KMS-11 (cell line): ENCODE measurements around the gene GLTP.

Experiments used
- H2AFZ ChIP-seq: fragments of 200-600 bp; sonication (generic); 2 replicates; pipeline ENCODE4 v1.6.1; 2016; ENCODE audit warnings: antibody characterized with exemption, mixed run types, low read depth
- H3K27ac ChIP-seq: fragments of 200-600 bp; sonication (generic); 2 replicates; pipeline ENCODE4 v1.6.1; 2016; ENCODE audit warnings: mild to moderate bottlenecking, mixed run types
- H3K27me3 ChIP-seq: fragments of 200-600 bp; sonication (generic); 2 replicates; pipeline ENCODE4 v1.6.1; 2017; ENCODE audit warnings: mild to moderate bottlenecking, low read depth, mixed run types, moderate library complexity; ENCODE audit not compliant: insufficient read depth
- H3K36me3 ChIP-seq: fragments of 200-600 bp; sonication (generic); 2 replicates; pipeline ENCODE4 v1.6.1; 2017; ENCODE audit warnings: mild to moderate bottlenecking, mixed run types; ENCODE audit not compliant: insufficient read depth
- H3K4me1 ChIP-seq: fragments of 200-600 bp; sonication (generic); 2 replicates; pipeline ENCODE4 v1.6.1; 2016; ENCODE audit warnings: mild to moderate bottlenecking, low read depth, mixed run types; ENCODE audit not compliant: poor library complexity, severe bottlenecking
- H3K4me2 ChIP-seq: fragments of 200-600 bp; sonication (generic); 2 replicates; pipeline ENCODE4 v1.7.0; 2016; ENCODE audit warnings: mild to moderate bottlenecking, mixed run types
- H3K4me3 ChIP-seq: fragments of 200-600 bp; sonication (generic); IDR thresholded peaks from 2 replicates; pipeline ENCODE4 v1.6.1; 2017; ENCODE audit warnings: low read depth, low read length, mixed read lengths; ENCODE audit not compliant: insufficient read depth
- H3K79me2 ChIP-seq: fragments of 200-600 bp; sonication (generic); 2 replicates; pipeline ENCODE4 v1.6.1; 2016; ENCODE audit warnings: low read depth, mixed run types; ENCODE audit not compliant: insufficient read depth
- H3K9ac ChIP-seq: fragments of 200-600 bp; sonication (generic); 2 replicates; pipeline ENCODE4 v1.6.1; 2016; ENCODE audit warnings: mild to moderate bottlenecking, mixed run types
- H4K20me1 ChIP-seq: fragments of 200-600 bp; sonication (generic); 2 replicates; pipeline ENCODE4 v1.6.1; 2016; ENCODE audit warnings: mild to moderate bottlenecking, mixed run types; ENCODE audit not compliant: insufficient read depth
- CTCF ChIP-seq: fragments of 200-600 bp; sonication (generic); conservative IDR thresholded peaks from 2 replicates; pipeline ENCODE4 v1.6.1; 2017; ENCODE audit warnings: low read depth, mild to moderate bottlenecking, antibody characterized with exemption, low read length, moderate library complexity, mixed read lengths

Gene GLTP

GRCh38 chr12:109916045-109916444 lies 35.7 kb upstream of the GLTP start:
- no peak overlapping the region for H3K4me3 ChIP-seq
- H3K9ac ChIP-seq = no peak overlapping the region
- H3K4me2 ChIP-seq = no peak overlapping the region
- no peaks in the 10 kb centered on the region for H3K4me1 ChIP-seq
- no peak overlapping the region for H2AFZ ChIP-seq
- H4K20me1 ChIP-seq = no peaks in the 10 kb centered on the region
- H3K27me3 ChIP-seq = no peaks in the 10 kb centered on the region
- no peaks in the 10 kb centered on the region for H3K79me2 ChIP-seq
- H3K27ac ChIP-seq = no peak overlapping the region
- no peaks in the 10 kb centered on the region for H3K36me3 ChIP-seq
- no peak for TF ChIP-seq CTCF

- no peaks in the 10 kb centered on the region for H3K36me3 ChIP-seq
Observed at GRCh38 chr12:109915171-109916040, 35.1 kb upstream of the GLTP start.

DNA sequence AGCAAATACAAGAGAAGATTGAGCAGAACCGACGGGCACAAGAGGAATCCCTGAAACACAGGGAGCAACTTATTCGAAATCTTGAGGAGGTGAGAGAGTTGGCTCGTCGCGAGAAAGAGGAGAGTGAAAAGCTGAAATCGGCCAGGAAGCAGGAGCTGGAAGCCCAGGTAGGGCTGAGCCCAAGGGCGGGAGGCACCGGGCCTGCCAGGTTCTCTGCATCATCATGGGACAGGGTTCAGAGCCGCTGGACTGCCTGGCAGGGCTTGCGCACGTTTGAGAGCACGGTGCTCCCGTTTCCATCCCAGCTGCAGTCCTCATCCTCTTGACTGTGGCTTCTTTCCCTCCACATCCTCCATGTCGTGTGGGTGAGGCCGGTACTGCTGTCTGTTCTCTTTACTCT lies 34.1 kb upstream of the GLTP start:
- no peak for TF ChIP-seq CTCF
- no peaks in the 10 kb centered on the region for H3K4me1 ChIP-seq
- no peak overlapping the region for H3K9ac ChIP-seq
- no peaks in the 10 kb centered on the region for H3K36me3 ChIP-seq
- no peak overlapping the region for H3K4me3 ChIP-seq
- no peak overlapping the region for H2AFZ ChIP-seq
- no peaks in the 10 kb centered on the region for H3K79me2 ChIP-seq
- H4K20me1 ChIP-seq = no peaks in the 10 kb centered on the region
- H3K4me2 ChIP-seq = no peak overlapping the region
- H3K27me3 ChIP-seq = no peaks in the 10 kb centered on the region
- H3K27ac ChIP-seq = no peak overlapping the region

More at GRCh38 chr12:109915171-109916040, 35.1 kb upstream of the GLTP start:
- H3K27me3 ChIP-seq = no peaks in the 10 kb centered on the region
- no peaks in the 10 kb centered on the region for H4K20me1 ChIP-seq
- no peak overlapping the region for H3K4me2 ChIP-seq
- no peak overlapping the region for H2AFZ ChIP-seq
- H3K27ac ChIP-seq = no peak overlapping the region
- H3K79me2 ChIP-seq = no peaks in the 10 kb centered on the region
- H3K4me3 ChIP-seq = no peak overlapping the region
- H3K4me1 ChIP-seq = no peaks in the 10 kb centered on the region
- TF ChIP-seq CTCF = no peak
- no peak overlapping the region for H3K9ac ChIP-seq

DNA sequence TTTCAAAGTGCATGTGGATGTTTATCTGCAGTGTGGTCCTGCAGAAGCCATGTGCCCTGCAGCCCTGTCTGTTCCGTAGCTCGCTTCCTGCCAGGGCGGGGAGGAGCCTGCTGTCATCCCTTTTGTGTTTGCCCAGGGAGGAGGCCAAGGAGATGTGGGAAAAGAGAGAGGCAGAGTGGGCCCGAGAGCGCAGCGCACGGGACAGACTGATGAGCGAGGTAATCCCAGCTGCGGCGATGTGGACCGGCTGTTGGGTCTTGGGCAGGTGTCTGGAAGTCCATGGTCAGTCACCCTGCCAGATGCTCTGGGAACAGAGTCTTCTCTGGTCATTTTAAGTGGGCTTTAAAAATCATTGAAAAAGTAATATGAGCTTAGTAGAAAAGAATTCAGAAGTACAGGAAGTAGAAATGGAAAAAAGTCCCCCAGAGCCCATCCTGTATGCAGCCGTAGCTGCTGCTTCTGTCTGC lies 32.5 kb upstream of the GLTP start:
- Histone ChIP-seq H3K9ac (no peak overlapping the region), H3K36me3 (no peaks in the 10 kb centered on the region), H3K4me1 (no peaks in the 10 kb centered on the region), H2AFZ (no peak overlapping the region), H4K20me1 (no peaks in the 10 kb centered on the region), H3K4me2 (no peak overlapping the region), H3K79me2 (no peaks in the 10 kb centered on the region), H3K27me3 (no peaks in the 10 kb centered on the region), H3K27ac (no peak overlapping the region), H3K4me3 (no peak overlapping the region)
- TF ChIP-seq CTCF = no peak
